HCT116 (cell line): ENCODE measurements around the gene RIGI. TPM values are rescaled to one million over a fixed set of nuclear protein-coding genes. Genes with fewer than 3 reads are reported as not detected.

Source experiments
- ATAC-seq: fragments of 200-7000 bp; cut with Tn5 transposase; 2 replicates; pipeline ENCODE4 v1.9.1; 2020; ENCODE audit warnings: mild to moderate bottlenecking, moderate library complexity
- BruUV-seq: library from RNA; stranded (reverse); fragments of 400-500 nt; replicated peaks from 2 replicates; lab custom pipeline; 2021; lab: Mats Ljungman, UMichigan
- CTCF ChIA-PET: fragments of 300-600 bp; sonication (Branson Sonifier 250); formaldehyde crosslinking; loops from one replicate; lab custom pipeline; 2021; ENCODE audit warnings: antibody characterized with exemption; lab: Charles Lee
- POLR2A ChIA-PET: fragments of 300-600, 350-600 bp; sonication (Branson Sonifier 250); formaldehyde crosslinking; loops from one replicate; lab custom pipeline; 2021; ENCODE audit warnings: antibody characterized with exemption; lab: Charles Lee
- RAD21 ChIA-PET, 2 experiments: fragments of 300-600 bp; sonication (Branson Sonifier 250); formaldehyde crosslinking; loops; one replicate each; lab custom pipeline; 2023; ENCODE audit warnings: low total read pairs in 2 of 2; ENCODE audit not compliant: uncharacterized antibody in 2 of 2, unreplicated experiment in 2 of 2, low non-redundant PET in 1 of 2; lab: Charles Lee
- DNase-seq: peaks from one replicate; pipeline ENCODE4 v3.0.0-alpha.2; 2010; ENCODE audit warnings: low read depth, low spot score
- H2AFZ ChIP-seq: fragments of 200-600 bp; shearing (Covaris generic), sonication (generic); 2 replicates; pipeline ENCODE4 v1.6.1; 2017; ENCODE audit warnings: low read depth, mixed run types, mixed read lengths, antibody characterized with exemption, low read length; ENCODE audit not compliant: poor library complexity, severe bottlenecking
- H3K27ac ChIP-seq: 2 replicates; pipeline ENCODE4 v1.5.1; 2012; ENCODE audit warnings: low read depth, low read length
- H3K27me3 ChIP-seq: fragments of 200-600 bp; sonication (generic); 2 replicates; pipeline ENCODE4 v1.6.1; 2016; ENCODE audit warnings: mixed run types, low read length, mixed read lengths; ENCODE audit not compliant: insufficient read depth
- H3K36me3 ChIP-seq, 2 experiments: fragments of 200-500 bp in 1 of 2; fragments of 200-600 bp in 1 of 2; sonication (Bioruptor generic) in 1 of 2; sonication (generic) in 1 of 2; 2 replicates each; pipeline versions ENCODE4 v1.5.1 to v1.6.1; 2014 to 2016; ENCODE audit warnings: low read length in 2 of 2, inconsistent platforms in 1 of 2, mixed read lengths in 1 of 2, mixed run types in 1 of 2; ENCODE audit not compliant: insufficient read depth in 2 of 2, control insufficient read depth in 1 of 2
- H3K4me1 ChIP-seq, 2 experiments: fragments of 200-600 bp in 1 of 2; sonication (generic) in 1 of 2; 2 replicates each; pipeline versions ENCODE4 v1.5.1 to v1.6.1; 2012 to 2017; ENCODE audit warnings: low read length in 2 of 2, inconsistent platforms in 1 of 2, mild to moderate bottlenecking in 1 of 2, mixed read lengths in 1 of 2, mixed run types in 1 of 2, moderate library complexity in 1 of 2; ENCODE audit not compliant: insufficient read depth in 2 of 2, control insufficient read depth in 1 of 2
- H3K4me2 ChIP-seq: fragments of 200-600 bp; sonication (generic); 2 replicates; pipeline ENCODE4 v1.6.1; 2017; ENCODE audit warnings: mixed run types, low read length, mixed read lengths
- H3K4me3 ChIP-seq, 2 experiments: fragments of 200-600 bp in 1 of 2; sonication (generic) in 1 of 2; replicated peaks in 1 of 2; 2 replicates each; pipeline ENCODE4 v1.5.1; 2011 to 2016; ENCODE audit warnings: low read length in 2 of 2, control low read depth in 1 of 2, low read depth in 1 of 2, mild to moderate bottlenecking in 1 of 2, mixed read lengths in 1 of 2, mixed run types in 1 of 2
- H3K79me2 ChIP-seq: fragments of 200-600 bp; sonication (generic); 2 replicates; pipeline ENCODE4 v1.6.1; 2017; ENCODE audit warnings: mild to moderate bottlenecking, mixed run types, low read length, moderate library complexity, mixed read lengths; ENCODE audit not compliant: insufficient read depth
- H3K9ac ChIP-seq: fragments of 200-600 bp; sonication (generic); 2 replicates; pipeline ENCODE4 v1.6.1; 2016; ENCODE audit warnings: low read length, mixed read lengths
- H3K9me2 ChIP-seq: fragments of 200-600 bp; sonication (generic), shearing (Covaris generic); 2 replicates; pipeline ENCODE4 v1.6.1; 2017; ENCODE audit warnings: mixed run types, mild to moderate bottlenecking, moderate library complexity; ENCODE audit not compliant: insufficient read depth
- H3K9me3 ChIP-seq, 2 experiments: fragments of 200-500 bp in 1 of 2; fragments of 200-600 bp in 1 of 2; sonication (Bioruptor generic) in 1 of 2; sonication (generic) in 1 of 2; 2 replicates each; pipeline ENCODE4 v1.6.1; 2014 to 2017; ENCODE audit warnings: low read length in 2 of 2, mixed read lengths in 2 of 2, inconsistent platforms in 1 of 2, low read depth in 1 of 2, mild to moderate bottlenecking in 1 of 2, mixed run types in 1 of 2, moderate library complexity in 1 of 2; ENCODE audit not compliant: control insufficient read depth in 1 of 2, insufficient read depth in 1 of 2
- H4K20me1 ChIP-seq: fragments of 200-600 bp; sonication (generic), shearing (Covaris generic); 2 replicates; pipeline ENCODE4 v1.6.1; 2017; ENCODE audit warnings: mixed run types, mild to moderate bottlenecking, moderate library complexity; ENCODE audit not compliant: insufficient read depth
- CBX3 ChIP-seq: IDR thresholded peaks from 2 replicates; pipeline ENCODE4 v1.6.1; 2012; ENCODE audit warnings: low read depth
- EGR1 ChIP-seq: IDR thresholded peaks from 2 replicates; pipeline ENCODE4 v1.6.1; 2012; ENCODE audit warnings: low read depth
- ELF1 ChIP-seq: IDR thresholded peaks from 2 replicates; pipeline ENCODE4 v1.6.1; 2012; ENCODE audit warnings: low read depth, borderline replicate concordance
- EZH2 ChIP-seq: fragments of 200-600 bp; sonication (generic); IDR thresholded peaks from 2 replicates; pipeline ENCODE4 v1.6.1; 2017; ENCODE audit warnings: antibody characterized with exemption, mixed run types
- EZH2phosphoT487 ChIP-seq: fragments of 200-600 bp; IDR thresholded peaks from 2 replicates; pipeline ENCODE4 v1.6.1; 2018; ENCODE audit warnings: antibody characterized with exemption, borderline replicate concordance
- JUND ChIP-seq: IDR thresholded peaks from 2 replicates; pipeline ENCODE4 v1.6.1; 2012
- POLR2A ChIP-seq: IDR thresholded peaks from 2 replicates; pipeline ENCODE4 v1.7.0; 2011; ENCODE audit warnings: borderline replicate concordance; ENCODE audit not compliant: insufficient read depth, insufficient read length; ENCODE audit errors: extremely low read depth
- SIN3A ChIP-seq: IDR thresholded peaks from 2 replicates; pipeline ENCODE4 v1.6.1; 2012; ENCODE audit warnings: low read depth
- SP1 ChIP-seq: IDR thresholded peaks from 2 replicates; pipeline ENCODE4 v1.6.1; 2012; ENCODE audit warnings: low read depth
- SRF ChIP-seq: IDR thresholded peaks from 2 replicates; pipeline ENCODE4 v1.6.1; 2012; ENCODE audit warnings: low read depth
- TCF7L2 ChIP-seq: IDR thresholded peaks from 2 replicates; pipeline ENCODE4 v1.7.0; 2011; ENCODE audit warnings: borderline replicate concordance, inconsistent platforms; ENCODE audit not compliant: insufficient read depth, insufficient read length; ENCODE audit errors: extremely low read depth
- ZFX ChIP-seq: fragments of 450-650 bp; IDR thresholded peaks from 2 replicates; pipeline ENCODE4 v1.6.1; 2017
- ZNF274 ChIP-seq: fragments of 200-500 bp; sonication (Bioruptor generic); IDR thresholded peaks from 2 replicates; pipeline ENCODE4 v1.6.1; 2014; ENCODE audit warnings: mild to moderate bottlenecking, low read depth, low read length, inconsistent platforms
- intact Hi-C: fragments of 100-400 bp; cut with micrococcal nuclease; formaldehyde crosslinking; loops from 2 replicates; pipeline ENCODE4 v1.10.0; 2022
- total RNA-seq: library from RNA; stranded (reverse); gene quantifications from one replicate; pipeline ENCODE4 v1.2.1, GENCODE V29; 2021; ENCODE audit not compliant: unreplicated experiment
- TF ChIP-seq, protein P1 (sequence below): IDR thresholded peaks from 2 replicates; pipeline ENCODE4 v1.6.1; 2012; ENCODE audit warnings: low read depth

The RIGI gene
- total RNA-seq, 1 experiment from 2014 or later = 5.5 TPM

- POLR2A ChIA-PET = no interaction called here
- Histone ChIP-seq H3K4me1 (peaks cover 4 to 5% of the 10 kb centered on the region in 2 experiments; a peak in 3 of 4 replicates), H2AFZ (no peak overlapping the region), H3K9ac (no peak overlapping the region), H3K27me3 (no peaks in the 10 kb centered on the region), H3K36me3 (peaks cover 0 to 13% of the 10 kb centered on the region in 2 experiments; a peak in 3 of 4 replicates), H3K4me2 (no peak overlapping the region), H3K9me2 (no peaks in the 10 kb centered on the region), H3K9me3 (no peaks in the 10 kb centered on the region)
- RAD21 ChIA-PET = no interaction called here
- CTCF ChIA-PET = interaction anchor here (0.8 kb wide), 1 partner anchor 188 kb away, joined by 3 read pairs; no protein-coding TSS in a partner anchor
- intact Hi-C loops = no loop called here
- TF ChIP-seq EZH2phosphoT487 (no peak), EZH2 (no peak), ZNF274 (no peak), ELF1 (no peak), JUND (no peak), SIN3A (no peak), ZFX (no peak), SP1 (no peak), CBX3 (no peak), POLR2A (no peak), SRF (no peak), TCF7L2 (no peak), EGR1 (no peak)
- TF ChIP-seq, protein P1, sequence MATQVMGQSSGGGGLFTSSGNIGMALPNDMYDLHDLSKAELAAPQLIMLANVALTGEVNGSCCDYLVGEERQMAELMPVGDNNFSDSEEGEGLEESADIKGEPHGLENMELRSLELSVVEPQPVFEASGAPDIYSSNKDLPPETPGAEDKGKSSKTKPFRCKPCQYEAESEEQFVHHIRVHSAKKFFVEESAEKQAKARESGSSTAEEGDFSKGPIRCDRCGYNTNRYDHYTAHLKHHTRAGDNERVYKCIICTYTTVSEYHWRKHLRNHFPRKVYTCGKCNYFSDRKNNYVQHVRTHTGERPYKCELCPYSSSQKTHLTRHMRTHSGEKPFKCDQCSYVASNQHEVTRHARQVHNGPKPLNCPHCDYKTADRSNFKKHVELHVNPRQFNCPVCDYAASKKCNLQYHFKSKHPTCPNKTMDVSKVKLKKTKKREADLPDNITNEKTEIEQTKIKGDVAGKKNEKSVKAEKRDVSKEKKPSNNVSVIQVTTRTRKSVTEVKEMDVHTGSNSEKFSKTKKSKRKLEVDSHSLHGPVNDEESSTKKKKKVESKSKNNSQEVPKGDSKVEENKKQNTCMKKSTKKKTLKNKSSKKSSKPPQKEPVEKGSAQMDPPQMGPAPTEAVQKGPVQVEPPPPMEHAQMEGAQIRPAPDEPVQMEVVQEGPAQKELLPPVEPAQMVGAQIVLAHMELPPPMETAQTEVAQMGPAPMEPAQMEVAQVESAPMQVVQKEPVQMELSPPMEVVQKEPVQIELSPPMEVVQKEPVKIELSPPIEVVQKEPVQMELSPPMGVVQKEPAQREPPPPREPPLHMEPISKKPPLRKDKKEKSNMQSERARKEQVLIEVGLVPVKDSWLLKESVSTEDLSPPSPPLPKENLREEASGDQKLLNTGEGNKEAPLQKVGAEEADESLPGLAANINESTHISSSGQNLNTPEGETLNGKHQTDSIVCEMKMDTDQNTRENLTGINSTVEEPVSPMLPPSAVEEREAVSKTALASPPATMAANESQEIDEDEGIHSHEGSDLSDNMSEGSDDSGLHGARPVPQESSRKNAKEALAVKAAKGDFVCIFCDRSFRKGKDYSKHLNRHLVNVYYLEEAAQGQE = no peak
- TF ChIP-seq, all 23 proteins: peak for 0
- no TSS peak for BruUV-seq
- no peak overlapping the region for H3K27ac ChIP-seq
- no peak for DNase-seq
- no peak for ATAC-seq
- H3K4me3 ChIP-seq = no peak overlapping the region
- H3K79me2 ChIP-seq = peaks cover 75% of the 10 kb centered on the region
- H4K20me1 ChIP-seq = no peaks in the 10 kb centered on the region; the same call in 1 of the 2 replicates
Observed at GRCh38 chr9:32566770-32567169, 40.8 kb upstream of the RIGI start.
